Spleen (tissue), 11 donors: Measurements from ENCODE around the gene PPFIA2. TPM values are rescaled to one million over a fixed set of nuclear protein-coding genes. Genes with fewer than 3 reads are reported as not detected.

ENCODE experiments used
- DNase-seq: peaks from one replicate; pipeline ENCODE4 v3.0.0-alpha.2; 2020
- H3K27ac ChIP-seq, 8 donors: fragments of 200-600 bp; sonication (generic) in 7 of 8; 1 replicate in 4 of 8; 2 replicates in 4 of 8; pipeline versions ENCODE4 v1.5.0 to v1.8.0; 2016 to 2021; ENCODE audit warnings: inconsistent platforms in 4 of 8, mild to moderate bottlenecking in 4 of 8, moderate library complexity in 1 of 8
- H3K27me3 ChIP-seq, 7 donors: fragments of 200-600 bp; sonication (generic) in 6 of 7; replicated peaks in 1 of 7; 1 replicate in 4 of 7; 2 replicates in 3 of 7; pipeline versions ENCODE4 v1.5.0 to v1.8.0; 2016 to 2021; ENCODE audit warnings: inconsistent platforms in 3 of 7, mild to moderate bottlenecking in 1 of 7
- H3K36me3 ChIP-seq, 6 donors: fragments of 200-600 bp; sonication (generic) in 5 of 6; 1 replicate in 4 of 6; 2 replicates in 2 of 6; pipeline versions ENCODE4 v1.5.0 to v1.8.0; 2016 to 2021; ENCODE audit warnings: inconsistent platforms in 2 of 6
- H3K4me1 ChIP-seq, 6 donors: fragments of 200-600 bp; sonication (generic) in 5 of 6; 1 replicate in 3 of 6; 2 replicates in 3 of 6; pipeline versions ENCODE4 v1.5.0 to v1.8.0; 2016 to 2021; ENCODE audit warnings: inconsistent platforms in 3 of 6
- H3K4me3 ChIP-seq, 8 donors: fragments of 200-600 bp; sonication (generic) in 7 of 8; 1 replicate in 4 of 8; 2 replicates in 4 of 8; pipeline versions ENCODE4 v1.5.0 to v1.8.0; 2016 to 2021; ENCODE audit warnings: inconsistent platforms in 4 of 8, mild to moderate bottlenecking in 4 of 8, moderate library complexity in 2 of 8
- H3K9me3 ChIP-seq, 8 donors: fragments of 200-600 bp; sonication (generic) in 7 of 8; 1 replicate in 4 of 8; 2 replicates in 4 of 8; pipeline versions ENCODE4 v1.5.0 to v1.8.0; 2016 to 2021; ENCODE audit warnings: inconsistent platforms in 4 of 8
- POLR2A ChIP-seq, 3 donors: fragments of 450-650 bp; IDR thresholded peaks; one replicate each; pipeline ENCODE4 v1.5.1; 2017; ENCODE audit warnings: antibody characterized with exemption in 3 of 3, mild to moderate bottlenecking in 1 of 3
- POLR2AphosphoS5 ChIP-seq, 3 donors: sonication (generic); formaldehyde crosslinking; IDR thresholded peaks; one replicate each; pipeline ENCODE4 v1.5.1; 2017; ENCODE audit warnings: antibody characterized with exemption in 3 of 3
- WGBS, 5 donors: extraction: QIAGEN DNeasy Blood & Tissue Kit in 3 of 5; methylation state at CpG; one replicate each; pipeline versions ENCODE4 v1.1.5 to v1.1.7; 2013 to 2018; 5-methylcytosine and 5-hydroxymethylcytosine counted together
- intact Hi-C: fragments of 100-400 bp; cut with DNase I; formaldehyde crosslinking; loops from one replicate; pipeline ENCODE4 v1.15.0; 2023; ENCODE audit warnings: low total_unique reads
- polyA plus RNA-seq, 3 donors: library from polyadenylated mRNA; stranded (reverse); fragments of 200-250 nt; gene quantifications; one replicate each; pipeline ENCODE4 v1.2.1, GENCODE V29; 2013
- total RNA-seq, 7 donors: library from RNA; depleted of rRNA in 3 of 7; stranded (reverse); fragments of >200 nt in 3 of 7; fragmentation: NEBNext Ultra II Directional in 4 of 7; extraction: Animal tissue kit (Norgen Biotek cat#: 25700) in 4 of 7; gene quantifications; one replicate each; pipeline versions ENCODE4 v1.1.0 to v1.2.1, GENCODE V29; 2016 to 2021
- TF ChIP-seq, protein P1 (sequence below), 11 experiments: fragments of 200-600 bp in 7 of 11; fragments of 450-650 bp in 4 of 11; sonication (generic) in 4 of 11; IDR thresholded peaks in 8 of 11; conservative IDR thresholded peaks in 3 of 11; 1 replicate in 7 of 11; 2 replicates in 4 of 11; pipeline versions ENCODE4 v1.4.0 to v1.8.0; 2016 to 2021; ENCODE audit warnings: antibody characterized with exemption in 11 of 11, inconsistent platforms in 4 of 11, mild to moderate bottlenecking in 1 of 11
- donor health status: healthy with polysubstance abuse.
- donor health status: DM: no; HTN: no; CAD: no; lungs with moderate emphysema.
- donor health status: DM: no; HTN: no; CAD: no.
- donor health status: Bipolar disorder and iron deficiency.
- donor health status: healthy.
- donor health status: DM: no; HTN: no; CAD: no.
- donor health status: DM: yes; HTN: yes; CAD: no.

Gene PPFIA2
- total and polyA plus RNA-seq, 10 donors = 0.04 to 1.1 (median 0.27) TPM; not detected in 2

GRCh38 chr12:81440001-81440400 lies 319.1 kb downstream of the PPFIA2 start:
- Histone ChIP-seq H3K4me3 (no peak overlapping the region), H3K27ac (no peak overlapping the region), H3K4me1 (no peaks in the 10 kb centered on the region), H3K9me3 (no peaks in the 10 kb centered on the region), H3K27me3 (no peaks in the 10 kb centered on the region), H3K36me3 (no peaks in the 10 kb centered on the region)
- intact Hi-C loops = no loop called here
- TF ChIP-seq POLR2AphosphoS5 (IDR thresholded peaks at IDR 0.05) (no peak), POLR2A (IDR thresholded peaks at IDR 0.05) (no peak)
- TF ChIP-seq, protein P1, sequence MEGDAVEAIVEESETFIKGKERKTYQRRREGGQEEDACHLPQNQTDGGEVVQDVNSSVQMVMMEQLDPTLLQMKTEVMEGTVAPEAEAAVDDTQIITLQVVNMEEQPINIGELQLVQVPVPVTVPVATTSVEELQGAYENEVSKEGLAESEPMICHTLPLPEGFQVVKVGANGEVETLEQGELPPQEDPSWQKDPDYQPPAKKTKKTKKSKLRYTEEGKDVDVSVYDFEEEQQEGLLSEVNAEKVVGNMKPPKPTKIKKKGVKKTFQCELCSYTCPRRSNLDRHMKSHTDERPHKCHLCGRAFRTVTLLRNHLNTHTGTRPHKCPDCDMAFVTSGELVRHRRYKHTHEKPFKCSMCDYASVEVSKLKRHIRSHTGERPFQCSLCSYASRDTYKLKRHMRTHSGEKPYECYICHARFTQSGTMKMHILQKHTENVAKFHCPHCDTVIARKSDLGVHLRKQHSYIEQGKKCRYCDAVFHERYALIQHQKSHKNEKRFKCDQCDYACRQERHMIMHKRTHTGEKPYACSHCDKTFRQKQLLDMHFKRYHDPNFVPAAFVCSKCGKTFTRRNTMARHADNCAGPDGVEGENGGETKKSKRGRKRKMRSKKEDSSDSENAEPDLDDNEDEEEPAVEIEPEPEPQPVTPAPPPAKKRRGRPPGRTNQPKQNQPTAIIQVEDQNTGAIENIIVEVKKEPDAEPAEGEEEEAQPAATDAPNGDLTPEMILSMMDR (IDR thresholded peaks at IDR 0.05 in 8 of 11, conservative IDR thresholded peaks at IDR 0.05 in 3 of 11) = no peak
- no peak for DNase-seq
- WGBS, 5 donors = 49 to 65% (median 58%) methylated on average over 3 of the region's 3 CpGs

DNA sequence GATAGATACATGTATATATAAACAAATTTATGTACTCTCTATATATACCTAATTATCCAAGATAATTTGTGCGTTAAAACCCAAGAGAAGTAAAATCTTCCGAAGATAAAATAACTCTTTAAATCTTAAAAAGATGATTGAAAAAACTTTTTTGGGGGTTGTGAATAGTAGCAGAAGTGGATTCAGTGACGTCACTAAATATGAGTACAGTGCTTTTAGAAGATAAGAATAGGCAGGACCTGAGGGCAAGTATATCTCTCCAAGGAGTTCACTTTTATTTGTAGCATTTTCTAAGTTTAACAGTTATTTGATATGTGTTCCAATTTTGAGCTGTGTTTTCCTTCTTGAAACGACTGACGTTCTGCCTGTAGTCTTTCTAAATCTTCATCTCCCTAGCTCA lies 319.8 kb downstream of the PPFIA2 start:
- Histone ChIP-seq H3K4me3 (no peak overlapping the region), H3K36me3 (no peaks in the 10 kb centered on the region), H3K9me3 (no peaks in the 10 kb centered on the region), H3K27me3 (no peaks in the 10 kb centered on the region), H3K4me1 (no peaks in the 10 kb centered on the region), H3K27ac (no peak overlapping the region)
- DNase-seq = no peak
- intact Hi-C loops = no loop called here
- TF ChIP-seq POLR2AphosphoS5 (IDR thresholded peaks at IDR 0.05) = no peak
- TF ChIP-seq, protein P1 (IDR thresholded peaks at IDR 0.05 in 8 of 11, conservative IDR thresholded peaks at IDR 0.05 in 3 of 11) = no peak
- TF ChIP-seq POLR2A (IDR thresholded peaks at IDR 0.05) = no peak
- WGBS, 5 donors = 75 to 85% (median 78%) methylated on average over 5 of the region's 5 CpGs

DNA sequence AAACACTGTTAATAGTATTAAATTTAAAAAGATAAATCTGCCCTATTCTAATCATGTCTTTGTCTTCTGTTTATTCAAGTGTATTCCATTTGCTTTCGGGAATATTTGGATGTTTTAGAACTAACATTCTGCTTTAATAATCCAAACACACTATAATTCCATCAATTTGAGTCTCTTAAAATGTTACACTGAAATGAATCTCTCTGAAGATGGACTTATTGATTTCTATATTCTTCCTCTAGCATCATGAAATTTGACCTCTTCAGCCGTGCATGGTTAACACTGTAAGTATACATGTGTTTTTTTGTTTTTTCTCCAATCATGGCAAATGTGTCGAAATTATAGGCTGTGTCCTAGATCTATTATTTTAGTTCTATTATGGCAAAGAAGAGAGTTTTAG lies 342.1 kb downstream of the PPFIA2 start:
- no peak overlapping the region for H3K4me3 ChIP-seq
- H3K27me3 ChIP-seq = no peaks in the 10 kb centered on the region
- intact Hi-C loops = no loop called here
- H3K36me3 ChIP-seq = no peaks in the 10 kb centered on the region
- no peak overlapping the region for H3K27ac ChIP-seq
- no peak for DNase-seq
- H3K4me1 ChIP-seq = no peaks in the 10 kb centered on the region
- no peak for TF ChIP-seq POLR2A (IDR thresholded peaks at IDR 0.05)
- TF ChIP-seq POLR2AphosphoS5 (IDR thresholded peaks at IDR 0.05) = no peak
- TF ChIP-seq, protein P1 (IDR thresholded peaks at IDR 0.05 in 8 of 11, conservative IDR thresholded peaks at IDR 0.05 in 3 of 11) = no peak
- H3K9me3 ChIP-seq = peaks cover 8 to 24% (median 19%) of the 10 kb centered on the region in 8 donors
- WGBS, 5 donors = 67 to 81% (median 73%) methylated on average over 2 to 3 of the region's 3 CpGs

- intact Hi-C loops = no loop called here
- Histone ChIP-seq H3K27me3 (no peaks in the 10 kb centered on the region), H3K9me3 (peaks cover 8 to 21% (median 18%) of the 10 kb centered on the region in 8 donors), H3K4me3 (no peak overlapping the region), H3K36me3 (no peaks in the 10 kb centered on the region), H3K4me1 (no peaks in the 10 kb centered on the region), H3K27ac (no peak overlapping the region)
- WGBS, 5 donors = 74 to 96% (median 83%) methylated on average over 1 of the region's 1 CpG
- no peak for DNase-seq
- TF ChIP-seq, protein P1 (IDR thresholded peaks at IDR 0.05 in 8 of 11, conservative IDR thresholded peaks at IDR 0.05 in 3 of 11) = no peak
- TF ChIP-seq POLR2A (IDR thresholded peaks at IDR 0.05) (no peak), POLR2AphosphoS5 (IDR thresholded peaks at IDR 0.05) (no peak)
Measured at GRCh38 chr12:81416571-81416970, 342.6 kb downstream of the PPFIA2 start.
